Calu3 (cell line): ENCODE results near the gene KIF21A. TPM values are rescaled to one million over a fixed set of nuclear protein-coding genes. Genes with fewer than 3 reads are reported as not detected.

Source experiments
- BruUV-seq: library from RNA; stranded (reverse); fragments of 400-500 nt; replicated peaks from 2 replicates; lab custom pipeline; 2021; lab: Mats Ljungman, UMichigan
- CTCF ChIA-PET: fragments of 300-600 bp; sonication (Branson Sonifier 250); formaldehyde crosslinking; loops from one replicate; lab custom pipeline; 2022; ENCODE audit warnings: antibody characterized with exemption; lab: Charles Lee
- DNase-seq: peaks from one replicate; pipeline ENCODE4 v3.0.0; 2022
- H3K27ac Mint-ChIP-seq: one replicate; pipeline ENCODE4 v1.8.0; 2022; ENCODE audit warnings: mixed read lengths; ENCODE audit not compliant: unreplicated experiment
- H3K27me3 Mint-ChIP-seq: one replicate; pipeline ENCODE4 v1.8.0; 2022; ENCODE audit warnings: mixed read lengths; ENCODE audit not compliant: unreplicated experiment
- H3K36me3 Mint-ChIP-seq: one replicate; pipeline ENCODE4 v1.8.0; 2022; ENCODE audit warnings: mild to moderate bottlenecking, moderate library complexity, mixed read lengths; ENCODE audit not compliant: insufficient read depth, unreplicated experiment
- H3K4me1 Mint-ChIP-seq: one replicate; pipeline ENCODE4 v1.8.0; 2022; ENCODE audit warnings: mild to moderate bottlenecking, low read depth, mixed read lengths; ENCODE audit not compliant: unreplicated experiment
- H3K4me3 Mint-ChIP-seq: one replicate; pipeline ENCODE4 v1.8.0; 2022; ENCODE audit warnings: mild to moderate bottlenecking, low read depth, moderate library complexity, mixed read lengths; ENCODE audit not compliant: unreplicated experiment
- H3K9me3 Mint-ChIP-seq: one replicate; pipeline ENCODE4 v1.8.0; 2022; ENCODE audit warnings: low read depth, mixed read lengths; ENCODE audit not compliant: unreplicated experiment
- CTCF ChIP-seq: fragments of 200-600 bp; IDR thresholded peaks from one replicate; pipeline ENCODE4 v1.8.0; 2022; ENCODE audit warnings: antibody characterized with exemption; ENCODE audit not compliant: unreplicated experiment
- intact Hi-C: fragments of 100-400 bp; cut with micrococcal nuclease; formaldehyde crosslinking; loops from one replicate; pipeline ENCODE4 v1.10.0; 2022; ENCODE audit not compliant: unreplicated experiment
- total RNA-seq: library from RNA; stranded (reverse); gene quantifications from 2 replicates; pipeline ENCODE4 v1.2.3, GENCODE V29; 2022

KIF21A gene
- total RNA-seq, 1 experiment from 2014 or later = 28.7 TPM

- DNase-seq = no peak
- H3K27me3 Mint-ChIP-seq = no peaks in the 10 kb centered on the region
- no peaks in the 10 kb centered on the region for H3K4me1 Mint-ChIP-seq
- no TSS peak for BruUV-seq
- intact Hi-C loops = no loop called here
- no peak overlapping the region for H3K4me3 Mint-ChIP-seq
- no peaks in the 10 kb centered on the region for H3K9me3 Mint-ChIP-seq
- TF ChIP-seq CTCF = no peak
- H3K36me3 Mint-ChIP-seq = peaks cover 4% of the 10 kb centered on the region
- H3K27ac Mint-ChIP-seq = peak overlapping the region; percentile 6
- CTCF ChIA-PET = no interaction called here
Observed at GRCh38 chr12:39331539-39332261, 111.2 kb downstream of the KIF21A start.

- H3K27ac Mint-ChIP-seq = no peak overlapping the region
- H3K4me3 Mint-ChIP-seq = no peak overlapping the region
- no peaks in the 10 kb centered on the region for H3K4me1 Mint-ChIP-seq
- no peaks in the 10 kb centered on the region for H3K27me3 Mint-ChIP-seq
- no peak for TF ChIP-seq CTCF
- intact Hi-C loops = no loop called here
- H3K9me3 Mint-ChIP-seq = no peaks in the 10 kb centered on the region
- CTCF ChIA-PET = no interaction called here
- DNase-seq = no peak
- peaks cover 4% of the 10 kb centered on the region for H3K36me3 Mint-ChIP-seq
- BruUV-seq = no TSS peak
Observed at GRCh38 chr12:39329876-39330275, 113.0 kb downstream of the KIF21A start.

- Mint-ChIP-seq H3K36me3 (peaks cover 4% of the 10 kb centered on the region), H3K4me1 (no peaks in the 10 kb centered on the region), H3K27me3 (no peaks in the 10 kb centered on the region), H3K9me3 (no peaks in the 10 kb centered on the region), H3K27ac (no peak overlapping the region), H3K4me3 (no peak overlapping the region)
- intact Hi-C loops = no loop called here
- no peak for TF ChIP-seq CTCF
- no TSS peak for BruUV-seq
- DNase-seq = no peak
- CTCF ChIA-PET = no interaction called here
Observed at GRCh38 chr12:39329018-39329417, 113.9 kb downstream of the KIF21A start.

- Mint-ChIP-seq H3K27ac (no peak overlapping the region), H3K4me1 (no peaks in the 10 kb centered on the region), H3K4me3 (no peak overlapping the region), H3K27me3 (no peaks in the 10 kb centered on the region), H3K36me3 (peaks cover 4% of the 10 kb centered on the region), H3K9me3 (no peaks in the 10 kb centered on the region)
- intact Hi-C loops = no loop called here
- CTCF ChIA-PET = no interaction called here
- BruUV-seq = no TSS peak
- DNase-seq = no peak
- TF ChIP-seq CTCF = no peak
Observed at GRCh38 chr12:39327965-39328364, 115.0 kb downstream of the KIF21A start.
